HepG2 (cell line): Measurements from ENCODE around the gene JAKMIP2.

Experiments
- CBX5 ChIP-seq: sonication (generic); formaldehyde crosslinking; IDR thresholded peaks from 2 replicates; pipeline ENCODE4 v1.4.0; 2020; ENCODE audit warnings: missing genetic modification reagents, borderline replicate concordance
- CTCF ChIP-seq: sonication (generic); formaldehyde crosslinking; IDR thresholded peaks from 2 replicates; pipeline ENCODE4 v1.5.0; 2020; ENCODE audit warnings: mild to moderate bottlenecking, missing genetic modification reagents, moderate library complexity
- ETS1 ChIP-seq: sonication (generic); formaldehyde crosslinking; IDR thresholded peaks from 2 replicates; pipeline ENCODE4 v1.4.0; 2020; ENCODE audit warnings: missing genetic modification reagents
- KDM1A ChIP-seq: IDR thresholded peaks from 2 replicates; pipeline ENCODE4 v1.6.1; 2016; ENCODE audit warnings: missing compliant biosample characterization
- KLF9 ChIP-seq: IDR thresholded peaks from 2 replicates; pipeline ENCODE4 v1.6.1; 2016; ENCODE audit warnings: low read depth
- NR2C2 ChIP-seq: sonication (generic); formaldehyde crosslinking; IDR thresholded peaks from 2 replicates; pipeline ENCODE4 v1.4.0; 2020; ENCODE audit warnings: missing genetic modification reagents, mild to moderate bottlenecking, moderate library complexity, borderline replicate concordance
- NR2F1 ChIP-seq, 2 experiments: fragments of 450-650 bp in 1 of 2; formaldehyde crosslinking in 1 of 2; IDR thresholded peaks; 2 replicates each; pipeline versions ENCODE4 v1.5.0 to v1.6.1; 2016 to 2020; ENCODE audit warnings: mild to moderate bottlenecking in 1 of 2, missing compliant biosample characterization in 1 of 2, missing genetic modification reagents in 1 of 2, moderate library complexity in 1 of 2
- REST ChIP-seq, 2 experiments: IDR thresholded peaks; 2 replicates each; pipeline ENCODE4 v1.6.1; 2011 to 2012; ENCODE audit warnings: low read length in 2 of 2, borderline replicate concordance in 1 of 2, low read depth in 1 of 2, mild to moderate bottlenecking in 1 of 2, moderate library complexity in 1 of 2
- ZFP37 ChIP-seq: sonication (generic); formaldehyde crosslinking; IDR thresholded peaks from 2 replicates; pipeline ENCODE4 v1.4.0; 2020; ENCODE audit warnings: missing genetic modification reagents, borderline replicate concordance
- ZNF3 ChIP-seq: IDR thresholded peaks from 2 replicates; pipeline ENCODE4 v1.7.0; 2017; ENCODE audit warnings: inconsistent platforms
- ZNF564 ChIP-seq: sonication (generic); formaldehyde crosslinking; IDR thresholded peaks from 2 replicates; pipeline ENCODE4 v1.8.1; 2023; ENCODE audit warnings: mild to moderate bottlenecking, missing genetic modification reagents
- ZNF740 ChIP-seq: sonication (generic); formaldehyde crosslinking; IDR thresholded peaks from 2 replicates; pipeline ENCODE4 v1.4.0; 2020; ENCODE audit warnings: missing genetic modification reagents
- ZNF775 ChIP-seq: sonication (generic); formaldehyde crosslinking; IDR thresholded peaks from 2 replicates; pipeline ENCODE4 v1.4.0; 2020; ENCODE audit warnings: missing genetic modification reagents, mild to moderate bottlenecking, moderate library complexity, borderline replicate concordance
- ZNF776 ChIP-seq: sonication (generic); formaldehyde crosslinking; IDR thresholded peaks from 2 replicates; pipeline ENCODE4 v1.4.0; 2020; ENCODE audit warnings: mild to moderate bottlenecking, missing genetic modification reagents

- TF ChIP-seq ETS1 (CRISPR knock-in tag), result no peak
- no peak for TF ChIP-seq NR2C2 (CRISPR knock-in tag)
- no peak for TF ChIP-seq CTCF (CRISPR knock-in tag)
- TF ChIP-seq KDM1A (CRISPR knock-in tag), result no peak
- no peak for TF ChIP-seq ZNF3
- no peak for TF ChIP-seq CBX5 (CRISPR knock-in tag)
- TF ChIP-seq REST (IDR thresholded peaks at IDR 0.05; ENCODE audit: borderline replicate concordance in 1 of 2, low read depth in 1 of 2, low read length in 2 of 2), result no peak
- TF ChIP-seq ZNF776 (CRISPR knock-in tag), result no peak
- TF ChIP-seq KLF9, result no peak
- TF ChIP-seq ZFP37 (CRISPR knock-in tag), result no peak
- no peak for TF ChIP-seq ZNF775
- TF ChIP-seq NR2F1 (CRISPR knock-in tag; IDR thresholded peaks at IDR 0.05), result no peak
- no peak for TF ChIP-seq ZNF740
- no peak for TF ChIP-seq ZNF564 (CRISPR knock-in tag)
These were observed 46.9 kb downstream of the JAKMIP2 start for GRCh38 chr5:147735621-147736125.
